Measurements from ENCODE around the gene MID2.
"Not testable (repeated sequence)": the region's sequence is repeated elsewhere in the genome, so short reads cannot be mapped to it uniquely, and the experiment has no call there.

MID2 gene
- 23.3 to 34.4 (median 25.7) reads per million in 4 donors for total RNA-seq

- peak; percentile 6 to 45 (median 30) for DNase-seq
These were observed at the start of gene MID2 for GRCh38 chrX:107825698-107826237. TSS of gene MID2 (plus strand) at chrX:107825866. CDS start at chrX:107826427, 561 bp downstream.

- DNase-seq = peak; percentile 36 to 80 (median 63)
These were observed 48.8 kb upstream of the MID2 start for GRCh38 chrX:107776649-107777535.

- DNase-seq = no peak
These were observed 48.2 kb upstream of the MID2 start, which contains the start of gene NCBP2L for GRCh38 chrX:107777536-107777832. TSS of gene NCBP2L (plus strand) at chrX:107777733. CDS start at chrX:107794221, 16,488 bp downstream.

- no peak for DNase-seq
These were observed 45.1 kb upstream of the MID2 start for GRCh38 chrX:107780525-107780924.

- DNase-seq = no peak
These were observed 37.8 kb upstream of the MID2 start for GRCh38 chrX:107787827-107788226.

- DNase-seq = no peak
These were observed 21.2 kb upstream of the MID2 start for GRCh38 chrX:107804427-107804826.

GRCh38 chrX:107805179-107805578 lies 20.5 kb upstream of the MID2 start:
- no peak for DNase-seq

- DNase-seq = not testable (repeated sequence)
These were observed 15.6 kb upstream of the MID2 start for GRCh38 chrX:107810053-107810452.

GRCh38 chrX:107818900-107819521 lies 6.7 kb upstream of the MID2 start:
- DNase-seq = no peak

- no peak for DNase-seq
These were observed 2.6 kb upstream of the MID2 start for GRCh38 chrX:107823042-107823441.

GRCh38 chrX:107823456-107823855 lies 2.2 kb upstream of the MID2 start:
- DNase-seq = no peak

GRCh38 chrX:107826238-107827029 lies 768 bp downstream of the MID2 start:
- peak; percentile 5 to 24 (median 17) for DNase-seq

GRCh38 chrX:107827030-107827831 lies 1.6 kb downstream of the MID2 start:
- DNase-seq = no peak

- DNase-seq = no peak
These were observed 2.2 kb downstream of the MID2 start for GRCh38 chrX:107827852-107828251.

GRCh38 chrX:107829878-107830277 lies 4.2 kb downstream of the MID2 start:
- DNase-seq = no peak

GRCh38 chrX:107831071-107831730 lies 5.5 kb downstream of the MID2 start:
- DNase-seq = no peak

GRCh38 chrX:107834275-107835201 lies 8.9 kb downstream of the MID2 start:
- DNase-seq = no peak

GRCh38 chrX:107836958-107837357 lies 11.3 kb downstream of the MID2 start:
- no peak for DNase-seq

GRCh38 chrX:107840971-107841370 lies 15.3 kb downstream of the MID2 start:
- DNase-seq = no peak

- DNase-seq = no peak
These were observed 17.2 kb downstream of the MID2 start for GRCh38 chrX:107842715-107843400.
